Endothelial cell of umbilical vein (primary cell): ENCODE measurements around the gene MRO. TPM values are rescaled to one million over a fixed set of nuclear protein-coding genes. Genes with fewer than 3 reads are reported as not detected.

Experiments
- BruUV-seq: library from RNA; stranded (reverse); fragments of 400-500 nt; replicated peaks from 2 replicates; lab custom pipeline; 2021; lab: Mats Ljungman, UMichigan
- CTCF ChIA-PET: fragments of 300-600, 350-600 bp; sonication (Branson Sonifier 250); formaldehyde crosslinking; loops from one replicate; lab custom pipeline; 2021; ENCODE audit warnings: antibody characterized with exemption, inconsistent platforms; lab: Charles Lee
- POLR2A ChIA-PET: fragments of 300-600, 350-600 bp; sonication (Branson Sonifier 250); formaldehyde crosslinking; loops from one replicate; lab custom pipeline; 2021; ENCODE audit warnings: antibody characterized with exemption, inconsistent platforms; lab: Charles Lee
- DNase-seq: peaks from one replicate; pipeline ENCODE4 v3.0.0-alpha.2; 2011; ENCODE audit warnings: low read depth, low spot score
- FAIRE-seq: peaks from 2 replicates; lab custom pipeline; 2011; peaks lifted over from hg19 to GRCh38; lab: Jason Lieb, UNC
- H2AFZ ChIP-seq: 2 replicates; pipeline ENCODE4 v1.6.0; 2012; ENCODE audit warnings: low read depth, low read length, control low read depth, inconsistent platforms
- H3K27ac ChIP-seq: 2 replicates; pipeline ENCODE4 v1.5.1; 2011; ENCODE audit warnings: low read depth, mild to moderate bottlenecking, control low read depth, low read length, moderate library complexity; ENCODE audit not compliant: insufficient read depth
- H3K27me3 ChIP-seq, 2 experiments: 2 replicates each; pipeline versions ENCODE4 v1.6.0 to v1.6.1; 2011; ENCODE audit warnings: low read length in 2 of 2, mixed read lengths in 1 of 2; ENCODE audit not compliant: control insufficient read depth in 2 of 2, insufficient read depth in 2 of 2
- H3K36me3 ChIP-seq, 2 experiments: 2 replicates in 1 of 2; 3 replicates in 1 of 2; pipeline ENCODE4 v1.5.1; 2011; ENCODE audit warnings: low read length in 2 of 2, mild to moderate bottlenecking in 1 of 2, moderate library complexity in 1 of 2; ENCODE audit not compliant: control insufficient read depth in 2 of 2, insufficient read depth in 2 of 2; ENCODE audit errors: extremely low read depth in 1 of 2
- H3K4me1 ChIP-seq: 3 replicates; pipeline ENCODE4 v1.5.1; 2011; ENCODE audit warnings: mild to moderate bottlenecking, low read length; ENCODE audit not compliant: control insufficient read depth, insufficient read depth; ENCODE audit errors: extremely low read depth
- H3K4me2 ChIP-seq: 2 replicates; pipeline ENCODE4 v1.6.1; 2011; ENCODE audit warnings: low read length, control low read depth, mixed read lengths; ENCODE audit not compliant: insufficient read depth
- H3K4me3 ChIP-seq, 3 experiments: fragments of 200-600 bp in 1 of 3; sonication (generic), shearing (Covaris generic) in 1 of 3; replicated peaks in 1 of 3; 2 replicates each; pipeline ENCODE4 v1.5.1; 2011 to 2016; ENCODE audit warnings: control low read depth in 3 of 3, low read length in 3 of 3, mild to moderate bottlenecking in 2 of 3, inconsistent platforms in 1 of 3, low read depth in 1 of 3, moderate library complexity in 1 of 3; ENCODE audit not compliant: insufficient read depth in 1 of 3
- H3K79me2 ChIP-seq: 2 replicates; pipeline ENCODE4 v1.6.0; 2012; ENCODE audit warnings: low read length, inconsistent platforms; ENCODE audit not compliant: control insufficient read depth, insufficient read depth
- H3K9ac ChIP-seq: replicated peaks from 2 replicates; pipeline ENCODE3; 2011; ENCODE audit warnings: low read length, control low read depth; ENCODE audit not compliant: insufficient read depth; ENCODE audit errors: extremely low read depth
- H3K9me1 ChIP-seq: replicated peaks from 3 replicates; pipeline ENCODE4 v1.6.0; 2011; ENCODE audit warnings: mild to moderate bottlenecking, low read length; ENCODE audit not compliant: control insufficient read depth, insufficient read depth; ENCODE audit errors: extremely low read depth
- H3K9me3 ChIP-seq: replicated peaks from 2 replicates; pipeline ENCODE4 v1.5.1; 2012; ENCODE audit warnings: low read length, inconsistent platforms; ENCODE audit not compliant: control insufficient read depth, insufficient read depth
- H4K20me1 ChIP-seq: replicated peaks from 2 replicates; pipeline ENCODE3; 2011; ENCODE audit warnings: mild to moderate bottlenecking, low read length; ENCODE audit not compliant: control insufficient read depth, insufficient read depth; ENCODE audit errors: extremely low read depth
- EZH2 ChIP-seq: IDR thresholded peaks from 2 replicates; pipeline ENCODE4 v1.6.1; 2012; ENCODE audit warnings: borderline replicate concordance, low read depth, mild to moderate bottlenecking, moderate library complexity, low read length, inconsistent platforms; ENCODE audit not compliant: severe bottlenecking
- FOS ChIP-seq: IDR thresholded peaks from 2 replicates; pipeline ENCODE4 v1.6.1; 2011; ENCODE audit warnings: mild to moderate bottlenecking, low read length, moderate library complexity, borderline replicate concordance; ENCODE audit not compliant: insufficient read depth
- GATA2 ChIP-seq: IDR thresholded peaks from 2 replicates; pipeline ENCODE4 v1.7.0; 2011; ENCODE audit warnings: low read depth, mild to moderate bottlenecking, moderate library complexity, mixed read lengths, low read length; ENCODE audit not compliant: insufficient read length, insufficient read depth
- JUN ChIP-seq: IDR thresholded peaks from 2 replicates; pipeline ENCODE4 v1.6.1; 2011; ENCODE audit warnings: borderline replicate concordance, low read depth; ENCODE audit not compliant: insufficient read length, insufficient read depth
- MYC ChIP-seq: IDR thresholded peaks from one replicate; pipeline ENCODE4 v1.6.1; 2011; ENCODE audit warnings: mild to moderate bottlenecking, low read depth, low read length
- POLR2A ChIP-seq: IDR thresholded peaks from 2 replicates; pipeline ENCODE4 v1.6.1; 2012; ENCODE audit warnings: low read depth, mild to moderate bottlenecking, control low read depth, low read length
- POLR2AphosphoS5 ChIP-seq: IDR thresholded peaks from 2 replicates; pipeline ENCODE4 v1.6.1; 2012; ENCODE audit warnings: low read depth, mild to moderate bottlenecking, control low read depth, low read length, moderate library complexity; ENCODE audit not compliant: insufficient read depth
- dilution Hi-C: fragments of 300-500 bp; cut with MboI; formaldehyde crosslinking; loops from one replicate; pipeline ENCODE4 v1.15.0; 2019; ENCODE audit warnings: low sequenced_read_pairs; ENCODE audit not compliant: extremely low pct_ligation_motif_present
- intact Hi-C: fragments of 100-400 bp; cut with micrococcal nuclease; formaldehyde crosslinking; loops from one replicate; pipeline ENCODE4 v1.10.0; 2022
- polyA plus RNA-seq, 4 experiments: library from polyadenylated mRNA; depleted of rRNA in 3 of 4; stranded (reverse) in 3 of 4; unstranded in 1 of 4; fragments of >200 nt; gene quantifications; 2 replicates each; pipeline versions ENCODE4 v1.2.1 to v1.2.3, GENCODE V29; 2011 to 2012; ENCODE audit warnings: missing spikeins in 1 of 4
- total RNA-seq: library from RNA; stranded (reverse); gene quantifications from 2 replicates; pipeline ENCODE4 v1.2.3, GENCODE V29; 2021
- TF ChIP-seq, protein P1 (sequence below): IDR thresholded peaks from 2 replicates; pipeline ENCODE4 v1.6.1; 2011; ENCODE audit not compliant: insufficient read depth, insufficient read length
- TF ChIP-seq, protein P2 (sequence below), 2 donors: IDR thresholded peaks; 1 replicate in 1 of 2; 2 replicates in 1 of 2; pipeline ENCODE4 v1.5.1; 2011; ENCODE audit warnings: low read length in 2 of 2, mild to moderate bottlenecking in 2 of 2, moderate library complexity in 2 of 2, control low read depth in 1 of 2, inconsistent platforms in 1 of 2, low read depth in 1 of 2; ENCODE audit not compliant: insufficient read depth in 1 of 2; ENCODE audit errors: extremely low read depth in 1 of 2

The MRO gene
- total and polyA plus RNA-seq, 2 donors (not counting 3 experiments of a cell fraction or from before 2014, with no cell fraction given): not detected

DNA sequence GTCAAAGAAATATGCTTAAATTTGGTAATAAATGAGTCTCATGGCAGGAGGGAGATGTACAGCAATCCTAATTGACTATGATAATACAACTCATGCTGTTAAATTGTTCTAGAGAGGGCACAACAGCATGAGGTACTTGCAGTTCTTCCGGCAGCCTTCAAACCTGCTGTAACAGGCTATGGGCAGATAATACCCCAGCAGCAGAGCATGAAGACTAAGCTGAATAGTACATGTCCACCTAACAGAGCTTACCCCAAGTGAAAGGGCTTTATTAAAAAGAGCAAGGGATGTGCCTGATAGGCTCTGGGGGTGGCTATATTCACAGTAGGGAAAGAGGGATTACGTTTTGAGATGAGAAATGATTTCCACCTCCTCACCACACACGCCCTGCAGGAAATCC is 28.9 kb downstream of the MRO start:
- FAIRE-seq (no peak), DNase-seq (no peak)
- no peaks in the 10 kb centered on the region for H3K27me3 ChIP-seq
- no peaks in the 10 kb centered on the region for H4K20me1 ChIP-seq
- POLR2A ChIA-PET: no interaction called here
- no peaks in the 10 kb centered on the region for H3K9me1 ChIP-seq
- H3K79me2 ChIP-seq: no peaks in the 10 kb centered on the region
- H3K4me3 ChIP-seq: no peak overlapping the region
- no peak overlapping the region for H3K4me2 ChIP-seq
- CTCF ChIA-PET: no interaction called here
- H3K36me3 ChIP-seq: no peaks in the 10 kb centered on the region
- dilution Hi-C loops: no loop called here
- intact Hi-C loops: no loop called here
- H3K9ac ChIP-seq: no peak overlapping the region
- H2AFZ ChIP-seq: no peak overlapping the region
- no peak for TF ChIP-seq POLR2AphosphoS5
- TF ChIP-seq, protein P1, sequence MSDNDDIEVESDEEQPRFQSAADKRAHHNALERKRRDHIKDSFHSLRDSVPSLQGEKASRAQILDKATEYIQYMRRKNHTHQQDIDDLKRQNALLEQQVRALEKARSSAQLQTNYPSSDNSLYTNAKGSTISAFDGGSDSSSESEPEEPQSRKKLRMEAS: no peak
- no peak for TF ChIP-seq POLR2A
- no peak for TF ChIP-seq GATA2
- TF ChIP-seq JUN: no peak
- no peak for TF ChIP-seq MYC
- TF ChIP-seq FOS: no peak
- no peak for TF ChIP-seq EZH2
- TF ChIP-seq, protein P2, sequence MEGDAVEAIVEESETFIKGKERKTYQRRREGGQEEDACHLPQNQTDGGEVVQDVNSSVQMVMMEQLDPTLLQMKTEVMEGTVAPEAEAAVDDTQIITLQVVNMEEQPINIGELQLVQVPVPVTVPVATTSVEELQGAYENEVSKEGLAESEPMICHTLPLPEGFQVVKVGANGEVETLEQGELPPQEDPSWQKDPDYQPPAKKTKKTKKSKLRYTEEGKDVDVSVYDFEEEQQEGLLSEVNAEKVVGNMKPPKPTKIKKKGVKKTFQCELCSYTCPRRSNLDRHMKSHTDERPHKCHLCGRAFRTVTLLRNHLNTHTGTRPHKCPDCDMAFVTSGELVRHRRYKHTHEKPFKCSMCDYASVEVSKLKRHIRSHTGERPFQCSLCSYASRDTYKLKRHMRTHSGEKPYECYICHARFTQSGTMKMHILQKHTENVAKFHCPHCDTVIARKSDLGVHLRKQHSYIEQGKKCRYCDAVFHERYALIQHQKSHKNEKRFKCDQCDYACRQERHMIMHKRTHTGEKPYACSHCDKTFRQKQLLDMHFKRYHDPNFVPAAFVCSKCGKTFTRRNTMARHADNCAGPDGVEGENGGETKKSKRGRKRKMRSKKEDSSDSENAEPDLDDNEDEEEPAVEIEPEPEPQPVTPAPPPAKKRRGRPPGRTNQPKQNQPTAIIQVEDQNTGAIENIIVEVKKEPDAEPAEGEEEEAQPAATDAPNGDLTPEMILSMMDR (IDR thresholded peaks at IDR 0.05; ENCODE audit: extremely low read depth in 1 of 2, insufficient read depth in 1 of 2, low read depth in 1 of 2, low read length in 2 of 2): no peak
- H3K9me3 ChIP-seq: no peaks in the 10 kb centered on the region
- H3K27ac ChIP-seq: no peak overlapping the region
- BruUV-seq: no TSS peak
- no peaks in the 10 kb centered on the region for H3K4me1 ChIP-seq
